HUES6 (cell line): ENCODE measurements around the gene KLC1.

Experiments used
- H3K27ac ChIP-seq: 2 replicates; pipeline ENCODE4 v1.7.0; 2013; ENCODE audit warnings: low read depth, mild to moderate bottlenecking, low read length, inconsistent platforms
- H3K27me3 ChIP-seq: 2 replicates; pipeline ENCODE4 v1.6.1; 2013; ENCODE audit warnings: low read length; ENCODE audit not compliant: control insufficient read depth, insufficient read depth
- H3K36me3 ChIP-seq: 2 replicates; pipeline ENCODE4 v1.6.1; 2013; ENCODE audit warnings: low read length; ENCODE audit not compliant: control insufficient read depth, insufficient read depth
- H3K4me1 ChIP-seq: 2 replicates; pipeline ENCODE4 v1.6.1; 2013; ENCODE audit warnings: low read length; ENCODE audit not compliant: control insufficient read depth, insufficient read depth
- H3K4me3 ChIP-seq: 2 replicates; pipeline ENCODE4 v1.5.1; 2013; ENCODE audit warnings: low read depth, low read length
- H3K9ac ChIP-seq: one replicate; pipeline ENCODE4 v1.6.1; 2013; ENCODE audit warnings: mild to moderate bottlenecking, low read length
- H3K9me3 ChIP-seq: 2 replicates; pipeline ENCODE4 v1.6.1; 2013; ENCODE audit warnings: low read depth, low read length; ENCODE audit not compliant: control insufficient read depth, insufficient read depth

The KLC1 gene

DNA sequence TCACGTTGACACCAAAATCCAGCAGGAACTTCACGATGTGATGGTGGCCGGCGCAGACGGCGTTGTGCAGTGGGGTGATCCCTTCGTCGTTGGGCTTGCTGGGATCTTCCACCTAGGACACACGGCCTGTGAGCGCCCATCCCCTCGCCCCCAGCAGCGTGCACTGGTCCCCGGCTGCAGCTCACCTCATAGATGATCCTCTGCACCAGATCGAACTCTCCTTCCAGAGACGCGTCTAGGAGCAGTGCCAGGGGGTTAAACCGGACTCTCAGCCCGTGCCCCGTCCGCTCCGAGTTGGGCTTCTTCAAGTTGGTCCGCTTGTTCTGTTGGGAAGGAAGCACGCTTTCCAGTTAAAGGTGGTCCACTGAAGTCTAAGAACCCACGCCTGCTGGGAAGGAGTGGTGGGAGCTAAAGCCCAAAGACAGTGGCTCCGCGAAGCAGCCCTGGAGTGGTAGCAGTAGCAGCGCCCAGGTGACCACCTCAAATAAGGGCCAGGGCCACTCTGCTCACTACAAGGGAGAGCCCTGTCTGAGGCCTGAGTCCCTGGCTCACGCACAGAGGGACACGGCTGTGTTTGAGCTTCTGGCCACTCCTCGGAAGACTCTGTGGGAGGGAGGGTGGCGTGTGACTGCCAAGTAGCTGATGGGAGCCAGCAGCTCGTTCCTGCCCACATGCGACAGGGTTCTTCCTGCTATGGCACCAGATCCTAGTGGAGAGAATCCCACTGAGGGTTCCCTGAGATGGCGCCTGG, 109.9 kb downstream of the KLC1 start:
- Histone ChIP-seq H3K9ac (no peak overlapping the region), H3K36me3 (peaks cover 15% of the 10 kb centered on the region), H3K4me3 (no peak overlapping the region), H3K4me1 (peaks cover 3% of the 10 kb centered on the region; the same call in 1 of the 2 replicates), H3K27ac (no peak overlapping the region), H3K9me3 (no peaks in the 10 kb centered on the region), H3K27me3 (no peaks in the 10 kb centered on the region)

DNA sequence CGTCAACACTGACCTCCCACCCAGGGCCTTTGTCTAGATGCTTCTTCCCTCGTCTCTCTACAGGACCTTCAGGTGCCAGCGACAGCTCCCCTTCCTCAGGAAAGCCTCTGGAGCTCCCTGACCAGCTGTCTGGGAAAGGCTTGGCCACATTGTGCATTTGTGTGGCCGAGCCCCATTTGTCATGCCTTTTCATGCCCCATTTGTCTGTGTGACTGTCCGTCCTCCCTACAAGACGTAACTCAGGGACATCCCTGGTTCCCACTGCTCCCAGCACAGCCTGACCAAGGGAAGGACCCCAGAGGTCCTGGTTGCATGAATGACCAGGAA, 110.4 kb downstream of the KLC1 start:
- Histone ChIP-seq H3K4me3 (no peak overlapping the region), H3K4me1 (peaks cover 3% of the 10 kb centered on the region; the same call in 1 of the 2 replicates), H3K9ac (no peak overlapping the region), H3K27ac (no peak overlapping the region), H3K36me3 (peaks cover 14% of the 10 kb centered on the region), H3K27me3 (no peaks in the 10 kb centered on the region), H3K9me3 (no peaks in the 10 kb centered on the region)

GRCh38 chr14:103739793-103740501, 110.9 kb downstream of the KLC1 start:
- H3K27me3 ChIP-seq: no peaks in the 10 kb centered on the region
- H3K4me3 ChIP-seq: no peak overlapping the region
- no peak overlapping the region for H3K9ac ChIP-seq
- H3K9me3 ChIP-seq: no peaks in the 10 kb centered on the region
- peaks cover 3% of the 10 kb centered on the region; the same call in 1 of the 2 replicates for H3K4me1 ChIP-seq
- peaks cover 10% of the 10 kb centered on the region for H3K36me3 ChIP-seq
- H3K27ac ChIP-seq: no peak overlapping the region

DNA sequence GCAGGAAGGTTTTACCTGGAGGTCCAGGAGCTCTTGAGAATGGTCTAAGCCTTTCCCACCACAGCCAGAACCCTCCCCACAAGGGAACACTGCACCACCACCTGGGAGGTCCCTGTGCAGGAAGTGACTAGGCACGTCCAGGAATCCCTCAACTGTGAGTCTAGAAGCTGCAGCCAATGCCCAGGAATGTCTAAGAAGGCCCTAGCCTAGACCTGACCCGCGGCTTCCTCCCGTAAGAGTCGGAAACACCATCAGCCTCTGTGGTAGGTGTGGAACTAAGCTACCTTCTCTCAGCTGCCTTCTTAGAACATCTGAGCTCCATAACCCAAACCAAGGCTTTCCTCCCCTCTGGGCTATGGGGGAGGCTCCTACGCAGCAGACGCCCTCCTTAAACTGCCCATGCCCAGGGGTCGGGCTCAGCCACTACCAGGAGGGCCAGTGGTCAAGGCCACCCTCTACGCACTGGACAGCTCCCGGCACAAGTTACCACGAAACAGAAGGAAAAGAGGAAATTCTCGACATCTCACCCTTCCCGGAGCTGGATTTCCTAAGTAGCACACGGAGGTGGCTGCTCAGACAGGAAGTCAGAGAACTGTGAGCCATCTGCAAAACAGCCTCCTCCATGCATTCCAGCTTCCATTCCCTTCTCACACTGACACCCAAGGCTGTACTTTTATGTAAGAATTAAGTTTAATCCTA, 112.1 kb downstream of the KLC1 start:
- no peak overlapping the region for H3K9ac ChIP-seq
- H3K27me3 ChIP-seq: no peaks in the 10 kb centered on the region
- peaks cover 6% of the 10 kb centered on the region for H3K36me3 ChIP-seq
- no peak overlapping the region for H3K27ac ChIP-seq
- H3K9me3 ChIP-seq: no peaks in the 10 kb centered on the region
- H3K4me3 ChIP-seq: no peak overlapping the region
- peaks cover 3% of the 10 kb centered on the region; the same call in 1 of the 2 replicates for H3K4me1 ChIP-seq

GRCh38 chr14:103741876-103742275, 112.9 kb downstream of the KLC1 start:
- no peaks in the 10 kb centered on the region for H3K9me3 ChIP-seq
- H3K27ac ChIP-seq: no peak overlapping the region
- no peak overlapping the region for H3K4me3 ChIP-seq
- H3K27me3 ChIP-seq: no peaks in the 10 kb centered on the region
- H3K4me1 ChIP-seq: peaks cover 3% of the 10 kb centered on the region; the same call in 1 of the 2 replicates
- no peak overlapping the region for H3K9ac ChIP-seq
- peaks cover 6% of the 10 kb centered on the region for H3K36me3 ChIP-seq

DNA sequence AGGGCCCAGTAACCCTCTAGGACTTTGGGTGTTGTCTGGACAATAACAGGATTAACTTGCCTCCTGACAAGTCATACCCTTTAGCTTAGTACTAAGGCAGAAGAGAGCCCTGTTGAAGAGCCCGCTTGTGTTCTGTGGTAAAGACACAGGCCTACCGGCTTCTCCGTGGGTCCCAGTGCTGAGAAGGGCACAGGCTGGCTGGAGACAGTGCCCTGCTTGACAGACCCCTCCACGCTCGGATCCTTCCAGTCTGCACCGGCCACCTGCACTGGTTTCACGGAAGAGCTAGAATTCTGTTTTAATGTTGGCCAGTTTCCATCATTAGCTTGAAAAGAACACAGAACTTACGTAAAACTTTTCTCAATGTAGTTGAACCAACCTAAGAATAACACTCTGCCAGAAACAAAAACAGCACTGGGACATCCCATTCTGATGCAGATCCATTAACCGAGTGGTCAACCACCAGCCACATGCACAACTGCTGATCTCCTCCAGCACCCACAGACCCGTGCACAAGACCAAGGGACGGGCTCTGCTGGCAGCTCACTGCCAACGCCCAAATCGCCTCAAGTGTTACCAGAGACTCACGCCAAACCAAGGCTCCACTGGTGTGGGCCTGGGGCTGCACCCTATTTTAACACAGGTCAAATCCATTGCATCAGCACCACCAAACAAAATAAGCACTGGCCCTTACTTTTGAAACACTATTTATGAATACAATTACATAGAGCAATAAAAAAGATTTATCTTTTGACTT, 113.7 kb downstream of the KLC1 start:
- no peak overlapping the region for H3K4me3 ChIP-seq
- H3K9ac ChIP-seq: no peak overlapping the region
- no peaks in the 10 kb centered on the region for H3K27me3 ChIP-seq
- peaks cover 3% of the 10 kb centered on the region for H3K36me3 ChIP-seq
- no peak overlapping the region for H3K27ac ChIP-seq
- no peaks in the 10 kb centered on the region for H3K9me3 ChIP-seq
- peaks cover 3% of the 10 kb centered on the region; the same call in 1 of the 2 replicates for H3K4me1 ChIP-seq

DNA sequence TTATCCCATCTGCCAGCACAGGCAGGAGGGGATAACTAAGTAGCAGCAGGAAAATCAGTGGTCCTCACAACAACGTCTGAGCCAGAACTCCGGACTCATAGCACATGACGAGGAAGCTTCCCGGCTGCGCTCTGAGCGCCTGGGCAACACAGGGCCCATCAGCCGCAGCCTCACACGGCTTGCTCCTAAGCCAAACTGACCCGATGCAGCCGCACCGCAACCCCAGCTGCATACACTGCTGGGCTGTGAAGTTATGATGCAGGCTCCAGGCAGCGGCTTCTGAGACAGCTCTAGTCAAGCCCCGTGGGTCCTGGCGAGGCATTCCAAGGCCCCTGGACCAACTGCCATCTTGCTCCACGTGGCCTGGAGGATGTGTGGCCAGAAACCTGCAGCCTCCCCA, 114.7 kb downstream of the KLC1 start:
- H3K4me1 ChIP-seq: peaks cover 3% of the 10 kb centered on the region; the same call in 1 of the 2 replicates
- H3K27ac ChIP-seq: no peak overlapping the region
- no peaks in the 10 kb centered on the region for H3K9me3 ChIP-seq
- no peak overlapping the region for H3K4me3 ChIP-seq
- peaks cover 3% of the 10 kb centered on the region; the same call in 1 of the 2 replicates for H3K36me3 ChIP-seq
- no peak overlapping the region for H3K9ac ChIP-seq
- no peaks in the 10 kb centered on the region for H3K27me3 ChIP-seq

DNA sequence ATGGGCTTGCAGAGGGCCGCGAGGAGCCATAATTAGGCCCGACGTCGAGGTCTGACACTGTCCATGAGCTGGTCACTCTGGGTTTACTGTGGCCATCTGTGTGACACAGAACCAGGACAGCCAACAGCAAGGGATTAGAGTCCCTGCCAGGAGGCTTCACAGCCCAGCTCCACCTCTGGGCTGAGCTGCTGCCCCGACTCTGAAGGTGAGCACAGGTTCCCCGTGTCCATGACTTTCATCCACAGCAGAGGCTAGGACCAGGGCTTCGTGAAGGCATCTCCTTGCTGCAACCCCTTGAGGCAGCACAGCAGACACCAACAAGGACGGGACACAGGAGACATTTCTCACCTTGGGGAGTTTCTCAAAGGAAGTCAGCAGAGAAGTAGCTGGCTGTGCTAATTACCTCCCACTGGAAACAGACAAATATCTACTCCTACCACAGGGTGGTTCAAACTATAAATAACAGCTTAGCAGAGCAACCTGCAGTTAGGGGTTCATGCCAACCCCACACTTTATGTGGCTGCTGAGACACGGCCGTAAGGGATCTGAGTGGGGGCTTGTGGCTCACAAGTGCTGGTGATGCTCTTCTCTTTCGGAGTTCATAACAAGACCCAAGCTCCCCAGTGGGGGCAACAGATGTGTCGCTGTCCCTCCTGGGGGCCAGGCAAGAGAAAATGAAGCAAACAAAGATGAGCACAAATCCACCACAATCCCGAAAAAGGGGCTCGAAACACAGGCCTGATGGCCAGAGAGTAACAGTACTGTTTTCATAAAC, 115.8 kb downstream of the KLC1 start:
- H3K27me3 ChIP-seq: no peaks in the 10 kb centered on the region
- H3K9me3 ChIP-seq: no peaks in the 10 kb centered on the region
- no peak overlapping the region for H3K9ac ChIP-seq
- no peak overlapping the region for H3K4me3 ChIP-seq
- H3K4me1 ChIP-seq: peaks cover 3% of the 10 kb centered on the region; the same call in 1 of the 2 replicates
- H3K36me3 ChIP-seq: peaks cover 3% of the 10 kb centered on the region; the same call in 1 of the 2 replicates
- H3K27ac ChIP-seq: no peak overlapping the region

GRCh38 chr14:103745424-103745823, 116.4 kb downstream of the KLC1 start:
- Histone ChIP-seq H3K27me3 (no peaks in the 10 kb centered on the region), H3K36me3 (peaks cover 3% of the 10 kb centered on the region; the same call in 1 of the 2 replicates)

DNA sequence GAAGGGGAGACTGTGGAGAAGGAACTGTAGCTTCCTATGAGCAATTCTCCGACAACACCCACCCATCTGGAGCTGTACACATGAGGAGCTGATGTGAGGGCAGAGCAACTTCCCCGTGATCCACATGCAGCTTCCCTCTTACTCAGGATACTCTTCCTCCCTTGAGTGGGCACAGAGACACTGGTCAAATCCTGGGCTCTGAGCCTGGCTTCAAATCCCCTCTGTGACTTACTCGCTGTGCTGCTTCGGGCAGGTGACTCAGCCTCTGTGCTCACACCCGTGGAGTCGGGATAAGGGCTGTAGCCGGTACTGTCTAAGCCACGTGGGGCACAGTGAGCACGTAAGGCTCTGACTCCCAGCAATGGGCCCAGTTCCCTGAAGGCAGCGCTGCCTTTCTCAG, 117.7 kb downstream of the KLC1 start:
- no peak overlapping the region for H3K4me3 ChIP-seq
- H3K27me3 ChIP-seq: no peaks in the 10 kb centered on the region
- H3K4me1 ChIP-seq: no peaks in the 10 kb centered on the region
- H3K27ac ChIP-seq: no peak overlapping the region
- no peak overlapping the region for H3K9ac ChIP-seq
- no peaks in the 10 kb centered on the region for H3K9me3 ChIP-seq
- no peaks in the 10 kb centered on the region; the same call in 1 of the 2 replicates for H3K36me3 ChIP-seq

More at GRCh38 chr14:103745424-103745823, 116.4 kb downstream of the KLC1 start:
- H3K27ac ChIP-seq: no peak overlapping the region
- H3K9me3 ChIP-seq: no peaks in the 10 kb centered on the region
- no peak overlapping the region for H3K4me3 ChIP-seq
- H3K9ac ChIP-seq: no peak overlapping the region
- peaks cover 3% of the 10 kb centered on the region; the same call in 1 of the 2 replicates for H3K4me1 ChIP-seq
